ENCODE results near the gene FCER1G.

The FCER1G gene

DNA sequence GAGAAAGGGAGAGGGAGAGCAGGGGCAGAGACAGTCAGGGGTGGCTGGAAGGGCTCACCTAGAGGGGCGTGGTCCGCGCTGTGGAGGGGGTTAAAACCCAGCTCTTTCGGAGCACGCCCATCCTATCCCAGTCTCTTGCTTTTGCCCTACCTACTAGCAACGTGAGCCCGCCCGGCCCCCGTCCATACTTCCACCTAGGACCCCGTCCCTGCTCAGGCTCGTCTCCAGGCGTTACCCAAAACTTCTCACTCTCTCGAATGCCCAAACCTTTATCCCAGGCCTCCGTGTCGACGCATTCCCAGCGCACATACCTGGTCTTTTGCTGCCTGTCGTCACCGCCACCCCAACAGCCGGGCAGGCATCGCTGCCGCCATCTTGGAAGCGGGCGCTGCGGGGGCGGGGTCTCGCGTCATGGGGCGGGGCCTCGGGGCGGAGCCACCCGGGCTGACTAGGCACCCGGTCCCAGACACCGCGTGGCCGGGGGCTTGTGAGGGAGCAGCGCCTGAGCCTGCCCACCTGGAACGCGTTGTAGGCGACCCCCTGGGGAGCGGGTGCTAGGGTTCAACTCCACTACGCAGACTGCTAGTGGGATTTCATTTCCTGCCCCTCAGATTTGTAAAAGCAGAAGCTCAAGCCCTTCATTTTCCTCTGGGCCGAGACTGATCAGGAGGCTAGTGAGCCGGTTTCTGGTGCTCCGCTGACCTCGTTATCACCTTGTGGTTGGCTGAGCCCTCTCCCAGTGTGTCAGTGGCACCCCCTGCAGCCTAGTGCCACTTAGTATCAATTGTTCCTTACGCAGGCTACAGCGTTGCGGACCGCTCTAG lies 37.8 kb upstream of the FCER1G start, which contains the start of gene B4GALT3 (continued):
- TF ChIP-seq ZNF202 (tag by site-specific recombination; IDR thresholded peaks at IDR 0.05; ENCODE audit: borderline replicate concordance) (no peak), ZNF473 (tag by site-specific recombination; IDR thresholded peaks at IDR 0.05) (no peak), OVOL3 (tag by site-specific recombination; IDR thresholded peaks at IDR 0.05) (no peak), ZNF391 (tag by site-specific recombination; IDR thresholded peaks at IDR 0.05; ENCODE audit: borderline replicate concordance, low read depth) (peak; percentile 21; the same call in 1 of the 2 replicates), ZSCAN30 (tag by site-specific recombination; IDR thresholded peaks at IDR 0.05) (peak; percentile 44; the same call in 1 of the 2 replicates), GLIS2 (tag by site-specific recombination; IDR thresholded peaks at IDR 0.05) (peak; percentile 98), ZNF341 (tag by site-specific recombination; IDR thresholded peaks at IDR 0.05; ENCODE audit: low read depth) (peak; percentile 71), ZNF792 (tag by site-specific recombination; IDR thresholded peaks at IDR 0.05) (no peak; the same call in 1 of the 2 replicates), ZNF76 (tag by site-specific recombination; IDR thresholded peaks at IDR 0.05; ENCODE audit: borderline replicate concordance, low read depth) (peak; percentile 80; the same call in 1 of the 2 replicates), YY1 (tag by site-specific recombination; IDR thresholded peaks at IDR 0.05) (peak; percentile 97), ZBTB7A (tag by site-specific recombination; IDR thresholded peaks at IDR 0.05; ENCODE audit: low read depth) (peak; percentile 12; the same call in 1 of the 2 replicates), ZNF626 (tag by site-specific recombination; IDR thresholded peaks at IDR 0.05) (no peak), SETDB1 (IDR thresholded peaks at IDR 0.05; ENCODE audit: insufficient read length, low read length) (peak; percentile 22), ZIC2 (tag by site-specific recombination; IDR thresholded peaks at IDR 0.05) (peak; percentile 80), ZFP3 (tag by site-specific recombination; IDR thresholded peaks at IDR 0.05; ENCODE audit: low read depth) (no peak), ZNF843 (tag by site-specific recombination; IDR thresholded peaks at IDR 0.05) (peak; percentile 64; the same call in 1 of the 2 replicates), ZNF324 (tag by site-specific recombination; IDR thresholded peaks at IDR 0.05) (peak; percentile 75; the same call in 1 of the 2 replicates)
- TF ChIP-seq, protein P1, sequence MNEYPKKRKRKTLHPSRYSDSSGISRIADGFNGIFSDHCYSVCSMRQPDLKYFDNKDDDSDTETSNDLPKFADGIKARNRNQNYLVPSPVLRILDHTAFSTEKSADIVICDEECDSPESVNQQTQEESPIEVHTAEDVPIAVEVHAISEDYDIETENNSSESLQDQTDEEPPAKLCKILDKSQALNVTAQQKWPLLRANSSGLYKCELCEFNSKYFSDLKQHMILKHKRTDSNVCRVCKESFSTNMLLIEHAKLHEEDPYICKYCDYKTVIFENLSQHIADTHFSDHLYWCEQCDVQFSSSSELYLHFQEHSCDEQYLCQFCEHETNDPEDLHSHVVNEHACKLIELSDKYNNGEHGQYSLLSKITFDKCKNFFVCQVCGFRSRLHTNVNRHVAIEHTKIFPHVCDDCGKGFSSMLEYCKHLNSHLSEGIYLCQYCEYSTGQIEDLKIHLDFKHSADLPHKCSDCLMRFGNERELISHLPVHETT (tag by site-specific recombination; IDR thresholded peaks at IDR 0.05), result peak; percentile 43; the same call in 1 of the 2 replicates
- TF ChIP-seq, protein P2, sequence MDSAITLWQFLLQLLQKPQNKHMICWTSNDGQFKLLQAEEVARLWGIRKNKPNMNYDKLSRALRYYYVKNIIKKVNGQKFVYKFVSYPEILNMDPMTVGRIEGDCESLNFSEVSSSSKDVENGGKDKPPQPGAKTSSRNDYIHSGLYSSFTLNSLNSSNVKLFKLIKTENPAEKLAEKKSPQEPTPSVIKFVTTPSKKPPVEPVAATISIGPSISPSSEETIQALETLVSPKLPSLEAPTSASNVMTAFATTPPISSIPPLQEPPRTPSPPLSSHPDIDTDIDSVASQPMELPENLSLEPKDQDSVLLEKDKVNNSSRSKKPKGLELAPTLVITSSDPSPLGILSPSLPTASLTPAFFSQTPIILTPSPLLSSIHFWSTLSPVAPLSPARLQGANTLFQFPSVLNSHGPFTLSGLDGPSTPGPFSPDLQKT (IDR thresholded peaks at IDR 0.05; ENCODE audit: borderline replicate concordance, low read depth, low read length), result no peak
- TF ChIP-seq, protein P3, sequence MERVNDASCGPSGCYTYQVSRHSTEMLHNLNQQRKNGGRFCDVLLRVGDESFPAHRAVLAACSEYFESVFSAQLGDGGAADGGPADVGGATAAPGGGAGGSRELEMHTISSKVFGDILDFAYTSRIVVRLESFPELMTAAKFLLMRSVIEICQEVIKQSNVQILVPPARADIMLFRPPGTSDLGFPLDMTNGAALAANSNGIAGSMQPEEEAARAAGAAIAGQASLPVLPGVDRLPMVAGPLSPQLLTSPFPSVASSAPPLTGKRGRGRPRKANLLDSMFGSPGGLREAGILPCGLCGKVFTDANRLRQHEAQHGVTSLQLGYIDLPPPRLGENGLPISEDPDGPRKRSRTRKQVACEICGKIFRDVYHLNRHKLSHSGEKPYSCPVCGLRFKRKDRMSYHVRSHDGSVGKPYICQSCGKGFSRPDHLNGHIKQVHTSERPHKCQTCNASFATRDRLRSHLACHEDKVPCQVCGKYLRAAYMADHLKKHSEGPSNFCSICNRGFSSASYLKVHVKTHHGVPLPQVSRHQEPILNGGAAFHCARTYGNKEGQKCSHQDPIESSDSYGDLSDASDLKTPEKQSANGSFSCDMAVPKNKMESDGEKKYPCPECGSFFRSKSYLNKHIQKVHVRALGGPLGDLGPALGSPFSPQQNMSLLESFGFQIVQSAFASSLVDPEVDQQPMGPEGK (tag by site-specific recombination; IDR thresholded peaks at IDR 0.05), result peak; percentile 93
- TF ChIP-seq, protein P4, sequence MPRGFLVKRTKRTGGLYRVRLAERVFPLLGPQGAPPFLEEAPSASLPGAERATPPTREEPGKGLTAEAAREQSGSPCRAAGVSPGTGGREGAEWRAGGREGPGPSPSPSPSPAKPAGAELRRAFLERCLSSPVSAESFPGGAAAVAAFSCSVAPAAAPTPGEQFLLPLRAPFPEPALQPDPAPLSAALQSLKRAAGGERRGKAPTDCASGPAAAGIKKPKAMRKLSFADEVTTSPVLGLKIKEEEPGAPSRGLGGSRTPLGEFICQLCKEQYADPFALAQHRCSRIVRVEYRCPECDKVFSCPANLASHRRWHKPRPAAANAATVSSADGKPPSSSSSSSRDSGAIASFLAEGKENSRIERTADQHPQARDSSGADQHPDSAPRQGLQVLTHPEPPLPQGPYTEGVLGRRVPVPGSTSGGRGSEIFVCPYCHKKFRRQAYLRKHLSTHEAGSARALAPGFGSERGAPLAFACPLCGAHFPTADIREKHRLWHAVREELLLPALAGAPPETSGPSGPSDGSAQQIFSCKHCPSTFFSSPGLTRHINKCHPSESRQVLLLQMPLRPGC (tag by site-specific recombination; IDR thresholded peaks at IDR 0.05), result peak; percentile 23; the same call in 1 of the 2 replicates
- TF ChIP-seq, protein P5, sequence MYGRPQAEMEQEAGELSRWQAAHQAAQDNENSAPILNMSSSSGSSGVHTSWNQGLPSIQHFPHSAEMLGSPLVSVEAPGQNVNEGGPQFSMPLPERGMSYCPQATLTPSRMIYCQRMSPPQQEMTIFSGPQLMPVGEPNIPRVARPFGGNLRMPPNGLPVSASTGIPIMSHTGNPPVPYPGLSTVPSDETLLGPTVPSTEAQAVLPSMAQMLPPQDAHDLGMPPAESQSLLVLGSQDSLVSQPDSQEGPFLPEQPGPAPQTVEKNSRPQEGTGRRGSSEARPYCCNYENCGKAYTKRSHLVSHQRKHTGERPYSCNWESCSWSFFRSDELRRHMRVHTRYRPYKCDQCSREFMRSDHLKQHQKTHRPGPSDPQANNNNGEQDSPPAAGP (tag by site-specific recombination; IDR thresholded peaks at IDR 0.05), result peak; percentile 70
- TF ChIP-seq, protein P6, sequence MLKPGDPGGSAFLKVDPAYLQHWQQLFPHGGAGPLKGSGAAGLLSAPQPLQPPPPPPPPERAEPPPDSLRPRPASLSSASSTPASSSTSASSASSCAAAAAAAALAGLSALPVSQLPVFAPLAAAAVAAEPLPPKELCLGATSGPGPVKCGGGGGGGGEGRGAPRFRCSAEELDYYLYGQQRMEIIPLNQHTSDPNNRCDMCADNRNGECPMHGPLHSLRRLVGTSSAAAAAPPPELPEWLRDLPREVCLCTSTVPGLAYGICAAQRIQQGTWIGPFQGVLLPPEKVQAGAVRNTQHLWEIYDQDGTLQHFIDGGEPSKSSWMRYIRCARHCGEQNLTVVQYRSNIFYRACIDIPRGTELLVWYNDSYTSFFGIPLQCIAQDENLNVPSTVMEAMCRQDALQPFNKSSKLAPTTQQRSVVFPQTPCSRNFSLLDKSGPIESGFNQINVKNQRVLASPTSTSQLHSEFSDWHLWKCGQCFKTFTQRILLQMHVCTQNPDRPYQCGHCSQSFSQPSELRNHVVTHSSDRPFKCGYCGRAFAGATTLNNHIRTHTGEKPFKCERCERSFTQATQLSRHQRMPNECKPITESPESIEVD (tag by site-specific recombination; IDR thresholded peaks at IDR 0.05), result no peak
- TF ChIP-seq, protein P7, sequence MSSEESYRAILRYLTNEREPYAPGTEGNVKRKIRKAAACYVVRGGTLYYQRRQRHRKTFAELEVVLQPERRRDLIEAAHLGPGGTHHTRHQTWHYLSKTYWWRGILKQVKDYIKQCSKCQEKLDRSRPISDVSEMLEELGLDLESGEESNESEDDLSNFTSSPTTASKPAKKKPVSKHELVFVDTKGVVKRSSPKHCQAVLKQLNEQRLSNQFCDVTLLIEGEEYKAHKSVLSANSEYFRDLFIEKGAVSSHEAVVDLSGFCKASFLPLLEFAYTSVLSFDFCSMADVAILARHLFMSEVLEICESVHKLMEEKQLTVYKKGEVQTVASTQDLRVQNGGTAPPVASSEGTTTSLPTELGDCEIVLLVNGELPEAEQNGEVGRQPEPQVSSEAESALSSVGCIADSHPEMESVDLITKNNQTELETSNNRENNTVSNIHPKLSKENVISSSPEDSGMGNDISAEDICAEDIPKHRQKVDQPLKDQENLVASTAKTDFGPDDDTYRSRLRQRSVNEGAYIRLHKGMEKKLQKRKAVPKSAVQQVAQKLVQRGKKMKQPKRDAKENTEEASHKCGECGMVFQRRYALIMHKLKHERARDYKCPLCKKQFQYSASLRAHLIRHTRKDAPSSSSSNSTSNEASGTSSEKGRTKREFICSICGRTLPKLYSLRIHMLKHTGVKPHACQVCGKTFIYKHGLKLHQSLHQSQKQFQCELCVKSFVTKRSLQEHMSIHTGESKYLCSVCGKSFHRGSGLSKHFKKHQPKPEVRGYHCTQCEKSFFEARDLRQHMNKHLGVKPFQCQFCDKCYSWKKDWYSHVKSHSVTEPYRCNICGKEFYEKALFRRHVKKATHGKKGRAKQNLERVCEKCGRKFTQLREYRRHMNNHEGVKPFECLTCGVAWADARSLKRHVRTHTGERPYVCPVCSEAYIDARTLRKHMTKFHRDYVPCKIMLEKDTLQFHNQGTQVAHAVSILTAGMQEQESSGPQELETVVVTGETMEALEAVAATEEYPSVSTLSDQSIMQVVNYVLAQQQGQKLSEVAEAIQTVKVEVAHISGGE (tag by site-specific recombination; conservative IDR thresholded peaks at IDR 0.05; ENCODE audit: low read depth), result peak; percentile 29
